Esophagus muscularis mucosa (tissue), 4 donors: ENCODE data around the gene GOLGA5. TPM values are rescaled to one million over a fixed set of nuclear protein-coding genes. Genes with fewer than 3 reads are reported as not detected.
"Not testable (repeated sequence)": the region's sequence is repeated elsewhere in the genome, so short reads cannot be mapped to it uniquely, and the experiment has no call there.

Experiments used
- DNase-seq: peaks from one replicate; pipeline ENCODE4 v3.0.0-alpha.2; 2017; ENCODE audit errors: extremely low spot score
- H3K27ac ChIP-seq, 4 donors: fragments of 200-600 bp; sonication (generic); replicated peaks in 1 of 4; 1 replicate in 3 of 4; 2 replicates in 1 of 4; pipeline ENCODE4 v1.5.1; 2016 to 2019; ENCODE audit warnings: mild to moderate bottlenecking in 1 of 4
- H3K27me3 ChIP-seq, 4 donors: fragments of 200-600 bp; sonication (generic); one replicate each; pipeline versions ENCODE4 v1.5.1 to v1.6.0; 2016 to 2019
- H3K36me3 ChIP-seq, 4 donors: fragments of 200-600 bp; sonication (generic); one replicate each; pipeline ENCODE4 v1.5.1; 2016 to 2019
- H3K4me1 ChIP-seq, 4 donors: fragments of 200-600 bp; sonication (generic); one replicate each; pipeline ENCODE4 v1.5.1; 2016 to 2019
- H3K4me3 ChIP-seq, 4 donors: fragments of 200-600 bp; sonication (generic); 1 replicate in 2 of 4; 2 replicates in 2 of 4; pipeline ENCODE4 v1.5.1; 2016 to 2019; ENCODE audit warnings: mild to moderate bottlenecking in 4 of 4, moderate library complexity in 1 of 4
- H3K9me3 ChIP-seq, 4 donors: fragments of 200-600 bp; sonication (generic); 1 replicate in 3 of 4; 2 replicates in 1 of 4; pipeline ENCODE4 v1.5.1; 2016 to 2019
- EP300 ChIP-seq: sonication (generic); formaldehyde crosslinking; IDR thresholded peaks from one replicate; pipeline ENCODE4 v1.6.1; 2017; ENCODE audit warnings: antibody characterized with exemption
- POLR2A ChIP-seq: fragments of 450-650 bp; IDR thresholded peaks from one replicate; pipeline ENCODE4 v1.6.1; 2017; ENCODE audit warnings: antibody characterized with exemption, moderate library complexity, mild to moderate bottlenecking, low read depth
- POLR2AphosphoS5 ChIP-seq, 2 donors: sonication (generic); formaldehyde crosslinking; IDR thresholded peaks; one replicate each; pipeline ENCODE4 v1.6.1; 2017; ENCODE audit warnings: antibody characterized with exemption in 2 of 2
- WGBS: methylation state at CpG from one replicate; pipeline ENCODE4 v1.1.5; 2018; 5-methylcytosine and 5-hydroxymethylcytosine counted together
- intact Hi-C: fragments of 100-400 bp; cut with DNase I; formaldehyde crosslinking; loops from one replicate; pipeline ENCODE4 v1.15.1; 2023
- total RNA-seq, 4 donors: library from RNA; depleted of rRNA; stranded (reverse); fragments of >200 nt; gene quantifications; one replicate each; pipeline versions ENCODE4 v1.1.0 to v1.2.1, GENCODE V29; 2016
- TF ChIP-seq, protein P1 (sequence below), 3 experiments: fragments of 200-600 bp in 2 of 3; fragments of 450-650 bp in 1 of 3; sonication (generic) in 2 of 3; IDR thresholded peaks; one replicate each; pipeline ENCODE4 v1.5.1; 2017 to 2019; ENCODE audit warnings: antibody characterized with exemption in 3 of 3, mild to moderate bottlenecking in 2 of 3, moderate library complexity in 1 of 3

Gene GOLGA5
- total RNA-seq, 4 donors from 2014 or later, result 33.0 to 35.4 (median 34.3) TPM

DNA sequence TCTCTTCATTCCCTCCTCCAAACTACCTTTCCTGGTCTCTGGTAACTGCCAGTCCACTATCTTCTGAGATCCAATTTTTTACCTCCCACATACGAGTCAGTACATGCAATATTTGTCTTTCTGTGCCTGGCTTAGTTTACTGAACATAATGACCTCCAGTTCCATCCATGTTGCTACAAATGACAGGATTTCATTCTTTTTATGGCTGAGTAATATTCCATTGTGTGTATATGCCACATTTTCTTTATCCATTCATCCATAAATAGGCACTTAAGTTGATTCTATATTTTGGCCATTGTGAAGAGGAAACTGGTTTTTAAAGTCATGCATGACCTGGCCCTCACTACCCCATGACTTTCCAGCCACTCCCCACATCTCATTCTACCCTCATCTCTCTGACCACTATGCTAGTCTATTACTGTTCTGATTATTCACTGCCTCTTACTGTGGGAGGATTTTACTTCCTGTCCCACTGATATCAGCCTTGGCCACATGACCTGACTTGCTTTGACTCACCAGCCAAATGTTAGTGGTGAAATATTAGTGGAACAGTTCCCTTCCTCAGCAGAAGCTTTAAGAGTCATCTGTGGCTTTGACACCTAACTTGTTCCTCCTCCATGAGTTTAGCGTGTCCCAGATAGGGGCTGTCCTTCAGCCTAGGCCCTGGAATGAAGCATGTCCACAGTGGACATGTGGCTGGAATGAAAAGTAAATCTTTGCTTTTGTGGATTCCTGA lies 52.2 kb downstream of the GOLGA5 start:
- no peak for DNase-seq
- Histone ChIP-seq H3K9me3 (no peaks in the 10 kb centered on the region), H3K27ac (no peak overlapping the region), H3K4me1 (peaks cover 0 to 9% (median 2%) of the 10 kb centered on the region in 4 donors), H3K36me3 (peaks cover 0 to 5% (median 4%) of the 10 kb centered on the region in 4 donors), H3K27me3 (no peaks in the 10 kb centered on the region), H3K4me3 (no peak overlapping the region)
- intact Hi-C loops, result no loop called here
- 79% methylated on average over 2 of the region's 2 CpGs for WGBS
- no peak for TF ChIP-seq EP300
- TF ChIP-seq POLR2A, result no peak
- TF ChIP-seq POLR2AphosphoS5 (IDR thresholded peaks at IDR 0.05), result no peak
- TF ChIP-seq, protein P1, sequence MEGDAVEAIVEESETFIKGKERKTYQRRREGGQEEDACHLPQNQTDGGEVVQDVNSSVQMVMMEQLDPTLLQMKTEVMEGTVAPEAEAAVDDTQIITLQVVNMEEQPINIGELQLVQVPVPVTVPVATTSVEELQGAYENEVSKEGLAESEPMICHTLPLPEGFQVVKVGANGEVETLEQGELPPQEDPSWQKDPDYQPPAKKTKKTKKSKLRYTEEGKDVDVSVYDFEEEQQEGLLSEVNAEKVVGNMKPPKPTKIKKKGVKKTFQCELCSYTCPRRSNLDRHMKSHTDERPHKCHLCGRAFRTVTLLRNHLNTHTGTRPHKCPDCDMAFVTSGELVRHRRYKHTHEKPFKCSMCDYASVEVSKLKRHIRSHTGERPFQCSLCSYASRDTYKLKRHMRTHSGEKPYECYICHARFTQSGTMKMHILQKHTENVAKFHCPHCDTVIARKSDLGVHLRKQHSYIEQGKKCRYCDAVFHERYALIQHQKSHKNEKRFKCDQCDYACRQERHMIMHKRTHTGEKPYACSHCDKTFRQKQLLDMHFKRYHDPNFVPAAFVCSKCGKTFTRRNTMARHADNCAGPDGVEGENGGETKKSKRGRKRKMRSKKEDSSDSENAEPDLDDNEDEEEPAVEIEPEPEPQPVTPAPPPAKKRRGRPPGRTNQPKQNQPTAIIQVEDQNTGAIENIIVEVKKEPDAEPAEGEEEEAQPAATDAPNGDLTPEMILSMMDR (IDR thresholded peaks at IDR 0.05), result no peak

DNA sequence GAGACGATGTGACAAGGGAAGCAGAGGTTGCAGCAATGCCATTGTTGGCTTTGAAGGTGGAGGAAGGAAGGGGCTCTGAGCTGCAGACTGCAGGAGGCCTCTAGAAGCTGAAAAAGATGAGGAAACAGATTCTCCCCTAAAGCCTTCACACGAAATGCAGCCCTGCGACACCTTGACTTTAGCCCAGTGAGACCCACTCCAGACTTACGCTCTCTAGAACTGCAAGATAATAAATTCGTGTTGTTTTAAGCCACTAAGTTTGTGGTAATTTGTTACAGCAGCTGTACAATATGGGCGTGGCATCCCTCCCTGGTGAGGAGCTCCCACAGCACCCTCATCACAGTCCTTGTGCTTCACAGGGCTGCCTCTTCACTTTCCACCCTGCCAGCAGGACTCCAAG lies 53.2 kb downstream of the GOLGA5 start:
- whole genome bisulfite sequencing, result 70% methylated on average over 6 of the region's 6 CpGs
- no peaks in the 10 kb centered on the region for H3K9me3 ChIP-seq
- H3K36me3 ChIP-seq, result no peaks in the 10 kb centered on the region
- H3K27ac ChIP-seq, result no peak overlapping the region
- H3K4me3 ChIP-seq, result no peak overlapping the region
- intact Hi-C loops, result no loop called here
- no peak for TF ChIP-seq EP300
- no peak for TF ChIP-seq POLR2A
- TF ChIP-seq, protein P1 (IDR thresholded peaks at IDR 0.05), result no peak
- TF ChIP-seq POLR2AphosphoS5 (IDR thresholded peaks at IDR 0.05), result no peak
- peaks cover 0 to 9% (median 2%) of the 10 kb centered on the region in 4 donors for H3K4me1 ChIP-seq
- H3K27me3 ChIP-seq, result no peaks in the 10 kb centered on the region
- no peak for DNase-seq

DNA sequence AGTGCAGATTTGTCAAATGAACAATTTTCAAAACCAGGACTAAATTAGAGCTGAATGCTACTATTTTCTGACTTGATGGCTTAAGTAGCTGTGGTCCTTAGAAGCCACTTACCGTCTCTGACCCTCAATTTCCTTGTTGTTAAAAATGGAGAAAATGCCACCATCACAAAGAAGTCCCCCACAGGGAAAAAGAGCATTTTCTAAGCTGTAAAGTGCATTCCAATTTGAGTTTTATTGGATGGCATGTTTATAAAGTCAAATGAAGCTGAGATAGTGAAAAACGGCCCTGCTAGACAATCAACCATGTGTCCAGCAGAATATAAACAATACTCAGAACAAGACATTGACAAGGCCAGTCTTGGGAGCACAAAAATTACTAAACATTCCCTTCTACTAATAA lies 53.6 kb downstream of the GOLGA5 start:
- H3K36me3 ChIP-seq, result no peaks in the 10 kb centered on the region
- H3K27ac ChIP-seq, result no peak overlapping the region
- no peak for DNase-seq
- intact Hi-C loops, result no loop called here
- TF ChIP-seq POLR2A, result no peak
- TF ChIP-seq EP300, result no peak
- TF ChIP-seq POLR2AphosphoS5 (IDR thresholded peaks at IDR 0.05), result no peak
- TF ChIP-seq, protein P1 (IDR thresholded peaks at IDR 0.05), result no peak
- H3K4me1 ChIP-seq, result peaks cover 0 to 9% (median 2%) of the 10 kb centered on the region in 4 donors
- no peaks in the 10 kb centered on the region for H3K9me3 ChIP-seq
- H3K27me3 ChIP-seq, result no peaks in the 10 kb centered on the region
- H3K4me3 ChIP-seq, result no peak overlapping the region
- 52% methylated on average over 2 of the region's 2 CpGs for WGBS

DNA sequence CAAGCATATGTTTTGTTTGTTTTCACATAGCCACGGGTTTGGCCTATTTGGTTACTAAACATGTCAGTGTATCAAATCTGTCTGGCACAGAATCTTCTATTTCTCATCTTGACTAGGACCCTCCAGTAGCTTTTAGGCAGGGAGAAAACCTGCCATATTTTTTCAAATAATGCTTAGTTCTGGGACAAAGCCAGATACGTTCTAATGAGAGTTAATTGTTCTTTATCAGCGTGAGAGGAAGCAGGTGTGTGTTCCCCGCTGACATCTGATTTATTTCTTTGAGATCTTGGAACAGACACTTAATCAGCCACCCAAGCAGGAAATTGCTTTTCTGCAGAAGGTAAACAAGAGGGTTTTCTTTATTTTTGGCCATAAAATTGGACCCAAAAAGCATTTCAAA lies 54.8 kb downstream of the GOLGA5 start:
- 35% methylated on average over 4 of the region's 4 CpGs for WGBS
- intact Hi-C loops, result no loop called here
- Histone ChIP-seq H3K36me3 (no peaks in the 10 kb centered on the region), H3K4me3 (no peak overlapping the region), H3K27ac (no peak overlapping the region), H3K9me3 (no peaks in the 10 kb centered on the region), H3K27me3 (no peaks in the 10 kb centered on the region), H3K4me1 (peaks cover 0 to 9% (median 2%) of the 10 kb centered on the region in 4 donors)
- TF ChIP-seq EP300 (no peak), POLR2AphosphoS5 (IDR thresholded peaks at IDR 0.05) (peak; percentile 24 to 58)
- no peak for DNase-seq

DNA sequence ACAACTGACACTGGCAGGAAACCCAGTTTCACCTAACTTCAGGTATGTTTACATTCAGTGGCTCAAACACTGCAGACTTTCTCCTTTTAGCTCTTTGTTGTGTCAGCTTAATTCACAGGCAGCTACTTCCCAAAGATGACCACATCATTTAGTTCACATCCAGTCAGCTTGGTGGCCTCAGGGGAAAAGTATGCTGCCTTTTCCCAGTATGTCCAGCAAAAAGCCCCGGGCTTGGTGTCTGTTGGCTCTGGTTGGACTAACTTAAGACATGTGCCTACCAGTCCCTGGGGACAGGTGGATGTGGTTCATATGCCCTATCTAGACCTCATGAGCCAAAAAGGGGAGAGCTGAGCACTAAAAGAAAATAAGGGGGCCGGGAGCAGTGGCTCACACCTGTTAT lies 56.4 kb downstream of the GOLGA5 start:
- no peaks in the 10 kb centered on the region for H3K27me3 ChIP-seq
- no peaks in the 10 kb centered on the region for H3K36me3 ChIP-seq
- H3K4me1 ChIP-seq, result peaks cover 0 to 9% (median 2%) of the 10 kb centered on the region in 4 donors
- H3K9me3 ChIP-seq, result no peaks in the 10 kb centered on the region
- H3K27ac ChIP-seq, result no peak overlapping the region
- intact Hi-C loops, result no loop called here
- DNase-seq, result no peak
- TF ChIP-seq POLR2AphosphoS5 (IDR thresholded peaks at IDR 0.05) (no peak), EP300 (no peak), POLR2A (no peak)
- TF ChIP-seq, protein P1 (IDR thresholded peaks at IDR 0.05), result no peak
- 92% methylated on average over 2 of the region's 2 CpGs for WGBS
- no peak overlapping the region for H3K4me3 ChIP-seq

DNA sequence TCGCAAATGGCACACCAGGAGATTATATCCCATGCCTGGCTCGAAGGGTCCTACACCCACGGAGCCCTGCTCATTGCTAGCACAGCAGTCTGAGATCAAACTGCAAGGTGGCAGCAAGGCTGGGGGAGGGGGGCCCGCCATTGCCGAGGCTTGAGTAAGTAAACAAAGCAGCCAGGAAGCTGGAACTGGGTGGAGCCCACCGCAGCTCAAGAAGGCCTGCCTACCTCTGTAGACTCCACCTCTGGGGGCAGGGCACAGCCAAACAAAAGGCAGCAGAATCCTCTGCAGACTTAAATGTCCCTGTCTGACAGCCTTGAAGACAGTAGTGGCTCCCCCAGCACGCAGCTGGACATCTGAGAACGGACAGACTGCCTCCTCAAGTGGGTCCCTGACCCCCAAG lies 59.0 kb downstream of the GOLGA5 start:
- H3K27ac ChIP-seq, H3K36me3 ChIP-seq, H3K4me1 ChIP-seq, DNase-seq, intact Hi-C loops, H3K27me3 ChIP-seq, H3K9me3 ChIP-seq, H3K4me3 ChIP-seq: not testable (repeated sequence)
- WGBS, result 88% methylated on average over 8 of the region's 8 CpGs
